Measurements from ENCODE around the gene NAGLU.

The NAGLU gene

GRCh38 chr17:42507671-42508070 lies 28.4 kb upstream of the NAGLU start:
- no peak overlapping the region for H3K27ac ChIP-seq
- TF ChIP-seq CTCF (conservative IDR thresholded peaks at IDR 0.05), result no peak

DNA sequence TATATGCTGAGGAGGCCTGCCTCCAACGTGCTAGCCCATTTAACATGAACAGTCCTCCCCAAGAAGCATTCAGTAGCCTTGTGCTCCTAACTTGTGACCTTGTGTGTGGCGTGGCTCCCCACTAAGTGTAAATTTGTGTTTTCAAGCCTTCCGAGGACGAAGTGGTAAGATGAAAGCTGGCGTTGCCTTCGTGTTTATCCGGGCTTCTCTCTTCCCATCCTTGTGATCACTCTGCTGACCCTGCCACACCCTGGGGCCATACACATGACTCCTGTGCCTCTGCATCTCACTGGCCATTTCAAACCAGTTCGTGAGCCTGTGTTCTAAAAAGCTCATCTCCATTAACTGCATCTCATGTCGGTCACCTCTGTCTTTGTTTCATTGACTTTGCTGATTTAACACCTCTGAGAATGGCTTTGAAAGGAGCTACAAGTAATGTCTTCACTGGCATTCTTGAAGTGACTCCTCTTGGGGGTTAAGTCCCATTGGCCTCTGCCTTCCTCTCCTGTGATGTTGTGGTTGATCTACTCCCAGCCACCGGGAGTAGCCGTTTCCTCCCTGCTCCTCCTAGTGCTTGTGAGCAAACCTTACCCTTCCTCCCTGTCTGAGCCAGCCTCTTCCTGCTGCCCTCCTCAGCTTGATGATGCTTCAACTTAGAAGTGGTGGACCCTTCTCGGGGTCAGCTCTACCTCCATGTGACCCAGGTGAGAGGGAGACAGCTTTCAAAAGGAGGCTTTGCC lies 27.4 kb upstream of the NAGLU start:
- no peak for TF ChIP-seq CTCF (conservative IDR thresholded peaks at IDR 0.05)
- no peak overlapping the region for H3K27ac ChIP-seq

DNA sequence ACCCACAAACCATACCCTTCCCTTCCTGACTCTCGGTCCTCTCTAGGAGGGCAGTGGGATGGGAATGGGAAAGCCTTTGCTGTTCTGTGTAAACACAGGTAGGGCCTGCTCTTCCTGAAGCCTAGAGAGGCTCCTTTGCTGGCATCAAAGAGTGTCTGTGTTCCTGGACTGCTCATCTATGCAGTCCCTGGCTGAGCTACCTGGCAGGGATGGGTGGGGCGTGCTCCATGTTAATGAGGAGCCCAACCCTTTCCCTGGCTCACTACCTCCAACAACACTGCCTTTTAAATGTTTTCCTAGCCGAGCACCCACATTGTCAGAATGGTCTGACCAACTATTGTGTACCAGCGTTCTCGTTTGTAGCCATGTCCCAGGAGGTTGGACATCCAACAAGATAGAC lies 26.6 kb upstream of the NAGLU start:
- no peak for TF ChIP-seq CTCF (conservative IDR thresholded peaks at IDR 0.05)

GRCh38 chr17:42509841-42510240 lies 26.2 kb upstream of the NAGLU start:
- H3K27ac ChIP-seq, result no peak overlapping the region
- no peak for TF ChIP-seq CTCF (conservative IDR thresholded peaks at IDR 0.05)

More for the DNA sequence above, 26.6 kb upstream of the NAGLU start:
- no peak overlapping the region for H3K27ac ChIP-seq

GRCh38 chr17:42512246-42512645 lies 23.8 kb upstream of the NAGLU start:
- no peak overlapping the region for H3K27ac ChIP-seq
- TF ChIP-seq CTCF (conservative IDR thresholded peaks at IDR 0.05), result no peak

DNA sequence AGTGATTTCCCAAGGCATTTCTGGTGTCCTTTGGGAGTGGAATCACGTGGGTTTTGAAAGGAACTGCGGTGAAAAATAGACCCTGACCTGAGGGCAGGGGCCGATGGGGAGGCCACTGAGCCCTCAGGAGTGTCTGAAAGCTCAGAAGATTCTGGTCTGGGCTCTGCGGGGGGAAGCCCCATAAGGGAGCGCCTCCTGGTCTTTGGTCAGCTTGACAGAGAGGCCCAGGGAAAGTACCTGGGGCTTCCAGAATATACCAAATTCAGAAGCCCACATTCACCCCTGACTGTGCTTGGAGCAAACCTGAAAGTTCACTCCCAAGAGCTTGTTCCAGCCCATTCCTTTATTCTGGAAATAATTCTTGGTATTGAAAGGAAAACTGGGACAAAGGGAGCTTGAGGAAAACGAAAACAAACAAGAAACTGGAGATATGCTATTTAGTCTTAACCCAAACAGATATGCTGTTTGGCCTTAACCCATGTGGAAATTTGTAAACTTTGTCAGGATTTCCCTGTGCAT lies 23.2 kb upstream of the NAGLU start:
- H3K27ac ChIP-seq, result no peak overlapping the region
- TF ChIP-seq CTCF (conservative IDR thresholded peaks at IDR 0.05), result no peak

GRCh38 chr17:42513686-42514085 lies 22.4 kb upstream of the NAGLU start:
- no peak overlapping the region for H3K27ac ChIP-seq
- no peak for TF ChIP-seq CTCF (conservative IDR thresholded peaks at IDR 0.05)

Measured in VCaP (cell line).